ENCODE data around the gene ADAR.

- TF ChIP-seq CTCF (IDR thresholded peaks at IDR 0.05) (no peak), POLR2A (IDR thresholded peaks at IDR 0.05) (no peak)
Observed at GRCh38 chr1:154571244-154571963, 36.6 kb downstream of the ADAR start.
